IPS-20b (cell line): ENCODE data around the gene IL17REL.

Experiments used
- H3K27ac ChIP-seq: one replicate; pipeline ENCODE4 v1.5.1; 2013; ENCODE audit warnings: low read length
- H3K27me3 ChIP-seq: 2 replicates; pipeline ENCODE4 v1.6.1; 2013; ENCODE audit warnings: mild to moderate bottlenecking, low read length, inconsistent platforms; ENCODE audit not compliant: insufficient read depth
- H3K36me3 ChIP-seq: 2 replicates; pipeline ENCODE4 v1.6.1; 2013; ENCODE audit warnings: low read depth, mild to moderate bottlenecking, inconsistent platforms, low read length, moderate library complexity; ENCODE audit not compliant: insufficient read depth
- H3K4me1 ChIP-seq: 2 replicates; pipeline ENCODE4 v1.6.1; 2013; ENCODE audit warnings: mild to moderate bottlenecking, control low read depth, inconsistent platforms, low read length, moderate library complexity; ENCODE audit not compliant: insufficient read depth
- H3K4me3 ChIP-seq: 2 replicates; pipeline ENCODE4 v1.5.1; 2013; ENCODE audit warnings: mild to moderate bottlenecking, low read length, inconsistent platforms
- H3K9ac ChIP-seq: 2 replicates; pipeline ENCODE4 v1.6.1; 2013; ENCODE audit warnings: low read depth, mild to moderate bottlenecking, inconsistent platforms, low read length, moderate library complexity
- H3K9me3 ChIP-seq: 2 replicates; pipeline ENCODE4 v1.6.1; 2013; ENCODE audit warnings: mild to moderate bottlenecking, low read depth, low read length, inconsistent platforms; ENCODE audit not compliant: insufficient read depth

The IL17REL gene

GRCh38 chr22:50053861-50054260 is 41.3 kb upstream of the IL17REL start:
- Histone ChIP-seq H3K36me3 (no peaks in the 10 kb centered on the region), H3K27me3 (peaks cover 23% of the 10 kb centered on the region), H3K27ac (no peak overlapping the region), H3K4me1 (no peaks in the 10 kb centered on the region), H3K9ac (no peak overlapping the region), H3K4me3 (no peak overlapping the region), H3K9me3 (no peaks in the 10 kb centered on the region)

GRCh38 chr22:50051930-50052329 is 39.4 kb upstream of the IL17REL start:
- H3K9me3 ChIP-seq, result no peaks in the 10 kb centered on the region
- H3K36me3 ChIP-seq, result no peaks in the 10 kb centered on the region
- peaks cover 6% of the 10 kb centered on the region; the same call in 1 of the 2 replicates for H3K27me3 ChIP-seq

GRCh38 chr22:50049299-50050195 is 37.0 kb upstream of the IL17REL start:
- H3K36me3 ChIP-seq, result no peaks in the 10 kb centered on the region
- H3K27me3 ChIP-seq, result no peaks in the 10 kb centered on the region
- H3K9me3 ChIP-seq, result no peaks in the 10 kb centered on the region
- no peak overlapping the region for H3K9ac ChIP-seq
- H3K4me1 ChIP-seq, result no peaks in the 10 kb centered on the region
- H3K27ac ChIP-seq, result no peak overlapping the region
- no peak overlapping the region for H3K4me3 ChIP-seq

More at GRCh38 chr22:50051930-50052329, 39.4 kb upstream of the IL17REL start:
- Histone ChIP-seq H3K9ac (no peak overlapping the region), H3K27ac (no peak overlapping the region), H3K4me3 (no peak overlapping the region), H3K4me1 (no peaks in the 10 kb centered on the region)

- H3K27ac ChIP-seq, result no peak overlapping the region
These were observed 36.3 kb upstream of the IL17REL start for GRCh38 chr22:50048836-50049235.

GRCh38 chr22:50048061-50048765 is 35.6 kb upstream of the IL17REL start:
- no peaks in the 10 kb centered on the region for H3K36me3 ChIP-seq
- H3K4me3 ChIP-seq, result no peak overlapping the region
- no peaks in the 10 kb centered on the region for H3K9me3 ChIP-seq
- H3K4me1 ChIP-seq, result no peaks in the 10 kb centered on the region
- no peak overlapping the region for H3K27ac ChIP-seq
- no peaks in the 10 kb centered on the region for H3K27me3 ChIP-seq
- no peak overlapping the region for H3K9ac ChIP-seq

More at GRCh38 chr22:50048836-50049235, 36.3 kb upstream of the IL17REL start:
- no peaks in the 10 kb centered on the region for H3K4me1 ChIP-seq
- H3K4me3 ChIP-seq, result no peak overlapping the region
- no peak overlapping the region for H3K9ac ChIP-seq
- no peaks in the 10 kb centered on the region for H3K27me3 ChIP-seq
- no peaks in the 10 kb centered on the region for H3K36me3 ChIP-seq
- H3K9me3 ChIP-seq, result no peaks in the 10 kb centered on the region

- no peaks in the 10 kb centered on the region for H3K9me3 ChIP-seq
- no peak overlapping the region for H3K27ac ChIP-seq
- H3K4me1 ChIP-seq, result no peaks in the 10 kb centered on the region
- H3K36me3 ChIP-seq, result no peaks in the 10 kb centered on the region
- no peak overlapping the region for H3K9ac ChIP-seq
- H3K4me3 ChIP-seq, result no peak overlapping the region
- no peaks in the 10 kb centered on the region for H3K27me3 ChIP-seq
These were observed 34.8 kb upstream of the IL17REL start for GRCh38 chr22:50047346-50047745.

- H3K27me3 ChIP-seq, result no peaks in the 10 kb centered on the region
- no peaks in the 10 kb centered on the region for H3K9me3 ChIP-seq
- H3K36me3 ChIP-seq, result no peaks in the 10 kb centered on the region
- H3K4me3 ChIP-seq, result no peak overlapping the region
- H3K9ac ChIP-seq, result no peak overlapping the region
- no peaks in the 10 kb centered on the region for H3K4me1 ChIP-seq
- H3K27ac ChIP-seq, result no peak overlapping the region
These were observed 34.1 kb upstream of the IL17REL start for GRCh38 chr22:50046481-50047245.

GRCh38 chr22:50046019-50046415 is 33.5 kb upstream of the IL17REL start:
- Histone ChIP-seq H3K9me3 (no peaks in the 10 kb centered on the region), H3K27ac (no peak overlapping the region), H3K9ac (no peak overlapping the region), H3K36me3 (no peaks in the 10 kb centered on the region), H3K27me3 (no peaks in the 10 kb centered on the region), H3K4me3 (no peak overlapping the region), H3K4me1 (no peaks in the 10 kb centered on the region)

GRCh38 chr22:50045211-50046018 is 32.9 kb upstream of the IL17REL start:
- H3K36me3 ChIP-seq, result no peaks in the 10 kb centered on the region
- no peak overlapping the region for H3K27ac ChIP-seq
- H3K4me3 ChIP-seq, result no peak overlapping the region
- H3K4me1 ChIP-seq, result no peaks in the 10 kb centered on the region
- no peaks in the 10 kb centered on the region for H3K27me3 ChIP-seq
- H3K9me3 ChIP-seq, result no peaks in the 10 kb centered on the region
- no peak overlapping the region for H3K9ac ChIP-seq

- no peaks in the 10 kb centered on the region for H3K27me3 ChIP-seq
- no peak overlapping the region for H3K4me3 ChIP-seq
- H3K9ac ChIP-seq, result no peak overlapping the region
- H3K36me3 ChIP-seq, result no peaks in the 10 kb centered on the region
- no peak overlapping the region for H3K27ac ChIP-seq
- H3K9me3 ChIP-seq, result no peaks in the 10 kb centered on the region
- H3K4me1 ChIP-seq, result no peaks in the 10 kb centered on the region
These were observed 32.0 kb upstream of the IL17REL start for GRCh38 chr22:50044485-50045118.
